IPS-15b (cell line): ENCODE results near the gene LDLRAP1.

Experiments
- H3K27me3 ChIP-seq: one replicate; pipeline ENCODE4 v1.6.1; 2013; ENCODE audit warnings: low read length; ENCODE audit not compliant: control insufficient read depth, insufficient read depth
- H3K36me3 ChIP-seq: one replicate; pipeline ENCODE4 v1.6.1; 2013; ENCODE audit warnings: low read length; ENCODE audit not compliant: control insufficient read depth, insufficient read depth
- H3K4me1 ChIP-seq: one replicate; pipeline ENCODE4 v1.6.1; 2013; ENCODE audit warnings: mild to moderate bottlenecking, low read length; ENCODE audit not compliant: control insufficient read depth, insufficient read depth
- H3K4me3 ChIP-seq: one replicate; pipeline ENCODE4 v1.5.1; 2013; ENCODE audit warnings: low read depth, low read length
- H3K9ac ChIP-seq: one replicate; pipeline ENCODE4 v1.6.1; 2013; ENCODE audit warnings: low read depth, mild to moderate bottlenecking, low read length
- H3K9me3 ChIP-seq: one replicate; pipeline ENCODE4 v1.6.1; 2013; ENCODE audit warnings: mild to moderate bottlenecking, low read length; ENCODE audit not compliant: control insufficient read depth, insufficient read depth

LDLRAP1 gene

DNA sequence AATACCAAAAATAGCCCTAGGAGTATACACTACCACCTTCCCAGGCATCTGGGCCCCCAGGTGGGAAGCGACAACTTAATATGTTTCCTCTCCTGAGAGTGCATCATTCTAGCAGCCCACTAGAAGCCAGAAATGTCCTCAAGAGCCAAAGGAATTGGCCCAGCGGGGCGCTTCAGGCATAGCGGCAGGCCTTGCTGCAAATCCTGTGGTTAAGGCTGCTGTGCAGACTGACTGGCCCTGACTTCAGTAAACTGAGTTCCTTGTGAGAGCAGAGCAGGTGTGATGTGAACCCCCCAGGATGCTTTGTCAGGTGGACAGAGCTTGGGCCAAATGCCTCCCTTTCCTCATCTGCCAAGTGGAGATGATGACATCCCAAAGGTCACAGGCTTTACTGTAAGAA is 29.7 kb upstream of the LDLRAP1 start:
- no peak overlapping the region for H3K4me3 ChIP-seq
- no peaks in the 10 kb centered on the region for H3K9me3 ChIP-seq
- H3K27me3 ChIP-seq: peaks cover 2% of the 10 kb centered on the region
- peaks cover 4% of the 10 kb centered on the region for H3K4me1 ChIP-seq
- H3K36me3 ChIP-seq: no peaks in the 10 kb centered on the region
- H3K9ac ChIP-seq: no peak overlapping the region

DNA sequence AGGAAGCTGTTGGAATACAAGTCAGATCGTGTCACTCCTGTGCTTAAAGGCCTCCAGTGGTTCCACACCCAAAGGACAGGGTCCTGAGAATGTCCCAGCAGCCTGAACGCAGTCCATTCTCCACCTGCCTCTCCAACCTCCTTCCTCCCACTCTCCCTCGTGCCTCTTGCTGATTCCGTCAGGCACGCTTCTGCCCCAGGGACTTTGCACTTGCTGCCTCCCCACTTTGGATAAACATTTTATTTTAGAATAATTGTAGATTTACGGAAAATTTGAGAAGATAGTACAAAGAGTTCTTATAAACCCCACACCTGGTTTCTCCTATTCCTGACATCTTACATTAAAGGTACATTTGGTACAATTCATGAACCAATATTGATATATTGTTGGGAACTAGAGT is 28.4 kb upstream of the LDLRAP1 start:
- Histone ChIP-seq H3K4me3 (no peak overlapping the region), H3K36me3 (no peaks in the 10 kb centered on the region), H3K27me3 (peaks cover 2% of the 10 kb centered on the region), H3K4me1 (peaks cover 6% of the 10 kb centered on the region), H3K9ac (no peak overlapping the region), H3K9me3 (no peaks in the 10 kb centered on the region)

DNA sequence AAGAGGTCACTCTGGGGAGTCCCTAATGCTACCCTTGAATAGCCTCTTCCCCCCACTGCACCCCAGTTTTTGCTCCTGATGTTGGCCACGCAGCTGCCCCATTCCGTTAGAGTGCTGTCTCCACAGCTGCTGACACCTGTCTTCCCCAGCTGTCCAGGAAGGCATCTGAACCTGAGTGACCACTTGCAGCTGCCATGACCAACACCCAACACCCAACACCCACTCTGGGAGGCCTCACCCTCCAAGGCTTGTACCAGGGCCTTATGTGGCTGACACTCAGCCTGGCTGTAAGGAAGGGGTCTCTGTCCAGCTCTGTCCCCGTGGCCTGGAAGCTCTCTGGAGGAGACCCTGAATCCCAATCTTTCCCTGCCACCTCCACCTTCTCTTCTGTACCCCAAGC is 26.7 kb upstream of the LDLRAP1 start:
- no peaks in the 10 kb centered on the region for H3K36me3 ChIP-seq
- peaks cover 6% of the 10 kb centered on the region for H3K4me1 ChIP-seq
- H3K4me3 ChIP-seq: no peak overlapping the region
- H3K27me3 ChIP-seq: peaks cover 2% of the 10 kb centered on the region
- H3K9me3 ChIP-seq: no peaks in the 10 kb centered on the region
- no peak overlapping the region for H3K9ac ChIP-seq

DNA sequence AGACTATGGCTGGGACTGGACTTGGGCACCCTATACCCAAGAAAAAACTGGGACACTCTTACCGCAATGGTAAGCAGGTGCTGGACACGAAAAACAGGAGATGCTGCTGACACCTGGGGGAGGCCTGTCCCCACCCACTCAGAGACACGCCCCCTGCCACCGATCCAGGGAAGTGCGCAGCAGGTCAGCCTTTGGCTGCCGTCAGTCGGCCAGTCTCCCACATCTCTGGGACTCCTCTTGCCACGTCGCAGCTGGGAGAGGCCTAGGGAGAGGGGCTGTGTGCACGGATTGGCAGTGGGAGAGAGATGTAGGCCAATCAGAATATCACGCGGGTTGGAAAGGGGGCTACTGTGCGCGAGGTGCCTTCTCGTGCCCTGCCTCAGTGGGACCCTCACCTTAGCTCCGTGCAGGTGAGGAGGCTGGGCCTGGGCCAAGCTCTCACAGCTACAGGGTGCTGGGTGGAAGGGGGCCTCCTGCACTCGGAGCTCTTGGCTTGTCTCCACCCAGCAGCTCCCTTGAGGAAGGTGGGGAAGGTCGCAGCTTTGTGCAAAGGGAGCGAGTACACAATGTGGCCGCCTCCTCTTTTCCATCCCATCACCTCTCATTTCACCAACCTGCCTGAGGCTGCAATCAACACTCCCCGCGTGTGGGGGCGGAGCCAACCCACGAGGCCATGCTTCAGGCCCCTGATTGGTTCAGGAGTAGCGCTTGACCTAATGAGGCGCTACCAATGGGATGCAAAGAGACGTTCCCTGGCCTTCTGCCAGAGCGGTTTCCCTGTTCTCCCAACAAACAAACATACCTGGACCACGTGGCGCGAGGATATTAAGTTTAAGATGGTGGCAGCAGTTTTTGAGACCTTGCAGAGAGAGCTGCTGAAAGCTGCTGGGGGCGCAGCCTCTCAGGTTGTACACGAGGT is 25.7 kb upstream of the LDLRAP1 start:
- H3K9me3 ChIP-seq: no peaks in the 10 kb centered on the region
- peaks cover 6% of the 10 kb centered on the region for H3K4me1 ChIP-seq
- peak overlapping the region; percentile 41 for H3K4me3 ChIP-seq
- peak overlapping the region; percentile 47 for H3K9ac ChIP-seq
- H3K27me3 ChIP-seq: peaks cover 2% of the 10 kb centered on the region
- no peaks in the 10 kb centered on the region for H3K36me3 ChIP-seq

DNA sequence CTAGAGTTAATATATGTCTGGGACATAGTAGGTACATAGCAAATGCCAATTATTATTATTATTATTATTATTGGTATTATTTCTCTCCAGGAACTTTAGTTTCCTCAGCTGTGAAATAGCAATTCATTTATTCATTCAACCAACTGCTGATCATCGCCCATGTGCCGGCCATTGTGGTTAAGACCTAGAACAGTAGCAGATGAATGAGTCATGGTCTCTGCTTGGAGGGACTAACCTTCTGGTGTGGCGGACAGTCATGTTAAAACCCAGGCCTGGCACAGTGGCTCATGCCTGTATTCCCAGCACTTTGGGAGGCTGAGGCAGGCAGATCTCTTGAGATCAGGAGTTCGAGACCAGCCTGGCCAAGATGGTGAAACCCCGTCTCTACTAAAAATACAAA is 23.8 kb upstream of the LDLRAP1 start:
- Histone ChIP-seq H3K36me3 (no peaks in the 10 kb centered on the region), H3K9ac (no peak overlapping the region), H3K4me1 (peaks cover 6% of the 10 kb centered on the region), H3K9me3 (no peaks in the 10 kb centered on the region), H3K4me3 (no peak overlapping the region), H3K27me3 (peaks cover 2% of the 10 kb centered on the region)

DNA sequence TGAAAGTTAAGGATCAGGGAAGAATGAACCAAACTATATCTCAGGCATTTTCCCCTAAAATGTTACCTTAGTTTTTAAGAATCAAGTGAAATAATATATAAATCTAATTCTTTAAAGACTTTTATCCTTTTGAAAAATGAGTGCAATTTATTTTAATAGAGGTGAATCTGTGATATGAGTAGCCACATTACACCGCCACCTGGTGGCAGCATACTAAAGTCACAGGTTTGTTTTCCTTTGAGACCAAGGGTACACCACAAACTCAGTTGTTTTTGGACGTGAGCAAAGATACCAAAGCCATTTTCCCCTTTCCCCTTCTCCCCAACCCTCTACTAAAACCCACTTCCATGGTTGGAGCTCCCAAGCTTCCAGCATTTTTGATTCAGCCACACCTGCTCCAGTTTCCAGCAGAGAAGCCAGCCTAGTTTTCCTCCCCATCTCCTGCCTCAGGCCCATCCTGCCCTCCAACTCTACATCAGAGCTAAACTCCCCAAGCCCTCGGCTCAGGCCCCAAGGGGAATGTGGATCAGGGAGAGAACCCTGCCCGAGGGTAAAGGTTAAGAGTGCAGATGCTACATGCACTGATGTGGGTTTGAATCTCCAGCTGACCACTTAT is 22.9 kb upstream of the LDLRAP1 start:
- Histone ChIP-seq H3K27me3 (peaks cover 2% of the 10 kb centered on the region), H3K36me3 (no peaks in the 10 kb centered on the region), H3K4me3 (no peak overlapping the region), H3K4me1 (peaks cover 6% of the 10 kb centered on the region), H3K9me3 (no peaks in the 10 kb centered on the region), H3K9ac (no peak overlapping the region)

DNA sequence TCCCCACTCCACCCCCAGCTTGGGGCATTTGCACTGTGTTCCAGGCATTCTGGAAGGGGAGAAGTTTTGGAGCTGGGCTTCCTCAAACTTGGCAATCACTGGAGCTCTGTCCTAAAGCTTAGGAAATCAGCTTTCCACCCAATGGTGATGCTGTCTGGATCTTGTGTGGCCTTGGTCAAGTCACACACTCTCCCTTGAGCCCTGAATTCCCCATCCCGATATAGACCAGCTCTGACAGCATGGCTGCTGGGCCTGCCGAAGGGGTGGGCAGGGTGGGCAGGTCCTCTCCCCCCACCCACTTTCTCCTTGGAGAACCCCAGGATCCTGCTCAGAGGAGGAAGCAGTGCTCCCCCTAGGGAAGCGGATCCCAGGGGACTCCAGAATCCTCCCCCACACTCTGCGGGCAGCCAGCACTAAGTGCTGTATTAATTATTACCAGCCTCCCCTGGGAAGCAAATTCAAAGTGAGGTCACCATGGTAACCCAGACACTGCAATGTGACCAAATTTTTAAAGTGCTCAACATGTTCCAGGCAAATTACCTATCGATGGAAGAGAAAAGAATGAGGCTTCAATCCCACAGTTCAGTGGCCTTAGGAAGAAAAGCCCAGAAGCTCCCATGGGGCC is 21.3 kb upstream of the LDLRAP1 start:
- no peak overlapping the region for H3K9ac ChIP-seq
- H3K27me3 ChIP-seq: no peaks in the 10 kb centered on the region
- no peaks in the 10 kb centered on the region for H3K9me3 ChIP-seq
- H3K4me1 ChIP-seq: peaks cover 6% of the 10 kb centered on the region
- no peak overlapping the region for H3K4me3 ChIP-seq
- H3K36me3 ChIP-seq: no peaks in the 10 kb centered on the region

DNA sequence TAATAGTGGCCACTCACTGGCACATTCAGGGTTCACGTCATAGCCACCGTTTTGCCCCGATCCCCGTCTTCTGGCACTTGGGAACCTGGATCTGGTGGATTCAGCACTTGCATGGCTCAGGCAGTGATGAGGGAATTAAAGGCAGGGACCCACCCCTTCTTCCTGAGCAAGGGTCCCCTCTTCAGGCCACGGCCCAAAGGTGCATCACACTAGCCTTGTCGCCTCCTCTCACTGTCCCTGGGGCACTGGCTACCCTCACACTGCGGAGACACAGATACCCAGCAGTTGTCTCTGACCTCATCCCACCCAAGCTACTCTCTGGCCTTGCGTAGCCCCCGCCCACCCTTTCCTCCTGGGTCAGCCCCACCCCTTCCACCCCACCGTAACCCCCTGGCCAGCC is 19.9 kb upstream of the LDLRAP1 start:
- Histone ChIP-seq H3K36me3 (no peaks in the 10 kb centered on the region), H3K27me3 (no peaks in the 10 kb centered on the region), H3K9ac (no peak overlapping the region), H3K4me1 (peaks cover 2% of the 10 kb centered on the region), H3K9me3 (no peaks in the 10 kb centered on the region), H3K4me3 (no peak overlapping the region)

DNA sequence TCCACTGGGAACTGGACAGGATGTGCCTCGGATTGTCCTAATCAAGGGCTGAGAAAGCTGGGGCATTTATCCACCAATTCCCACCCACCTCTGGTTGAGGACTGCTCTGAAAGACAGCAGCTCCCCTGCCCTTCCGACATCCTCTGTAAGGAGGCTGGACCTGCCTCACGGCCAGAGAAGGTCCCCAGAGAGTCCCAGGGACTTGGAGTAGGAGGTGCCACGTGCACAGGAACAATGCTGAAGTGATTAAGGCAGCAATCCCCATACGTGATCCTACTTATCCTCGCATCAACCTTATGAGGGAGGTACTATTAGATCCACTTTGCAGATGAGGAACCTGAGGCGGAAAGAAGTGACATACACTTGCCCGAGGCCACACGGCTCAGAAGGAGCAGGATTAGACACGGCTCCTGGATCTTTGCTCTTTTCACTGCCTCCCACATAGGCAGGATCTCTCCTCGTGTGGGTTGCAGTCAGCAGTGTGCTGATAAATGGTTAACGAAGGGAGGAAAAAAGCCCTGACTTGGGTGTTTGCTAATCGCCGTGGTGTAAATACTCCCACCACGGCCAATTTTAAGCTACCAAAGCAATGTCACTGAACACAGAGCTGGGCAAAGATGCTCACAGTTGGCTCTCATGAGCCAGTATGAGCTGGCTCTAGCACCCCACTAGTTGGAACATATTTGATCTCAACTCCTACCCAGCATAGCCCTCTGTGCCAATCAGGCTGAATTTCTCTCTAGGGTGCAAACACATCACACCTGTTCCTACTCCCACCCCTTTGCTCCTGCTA is 18.6 kb upstream of the LDLRAP1 start:
- Histone ChIP-seq H3K9me3 (no peaks in the 10 kb centered on the region), H3K27me3 (no peaks in the 10 kb centered on the region), H3K4me1 (peaks cover 2% of the 10 kb centered on the region), H3K9ac (no peak overlapping the region), H3K36me3 (no peaks in the 10 kb centered on the region), H3K4me3 (no peak overlapping the region)

DNA sequence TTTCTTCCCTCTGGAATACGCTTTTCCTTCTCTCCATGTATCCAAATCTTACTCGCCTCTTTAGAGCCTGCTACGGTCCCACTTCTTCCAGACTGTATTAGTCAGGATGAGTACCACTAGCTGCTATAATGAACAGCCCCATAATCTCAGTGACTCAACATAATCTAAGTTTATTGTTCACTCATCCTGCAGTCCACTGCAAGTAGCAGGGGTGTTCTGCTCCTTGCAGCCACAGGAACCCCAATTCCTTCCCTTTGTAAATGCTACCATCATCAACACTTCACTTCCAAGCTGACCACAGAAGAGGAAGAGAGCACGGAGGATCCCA is 18.1 kb upstream of the LDLRAP1 start:
- Histone ChIP-seq H3K4me3 (no peak overlapping the region), H3K36me3 (no peaks in the 10 kb centered on the region), H3K9ac (no peak overlapping the region), H3K9me3 (no peaks in the 10 kb centered on the region), H3K4me1 (peaks cover 2% of the 10 kb centered on the region), H3K27me3 (no peaks in the 10 kb centered on the region)

DNA sequence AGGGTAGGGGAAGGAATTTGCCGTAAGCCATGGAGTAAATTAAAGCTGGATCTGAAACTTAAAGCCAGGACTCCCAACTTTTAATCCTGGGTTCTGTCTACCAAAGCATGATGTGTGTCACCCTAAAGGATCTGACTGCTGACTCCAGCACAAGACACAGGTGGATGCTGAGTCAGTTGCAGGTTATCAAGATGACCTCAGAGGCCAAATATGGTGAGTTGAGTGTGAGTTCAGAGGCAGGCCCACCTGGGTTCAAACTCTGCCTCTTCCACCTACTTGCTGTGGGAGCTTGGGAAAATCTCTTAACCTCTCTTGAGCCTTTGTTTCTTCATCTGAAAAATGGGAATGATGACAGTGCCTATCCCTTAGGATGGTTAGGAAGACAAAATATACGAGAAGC is 16.7 kb upstream of the LDLRAP1 start:
- Histone ChIP-seq H3K9ac (no peak overlapping the region), H3K9me3 (no peaks in the 10 kb centered on the region), H3K27me3 (no peaks in the 10 kb centered on the region), H3K36me3 (no peaks in the 10 kb centered on the region), H3K4me1 (peaks cover 2% of the 10 kb centered on the region), H3K4me3 (no peak overlapping the region)
